Measurements from ENCODE around the gene OPTC.
"Not testable (repeated sequence)": the region's sequence is repeated elsewhere in the genome, so short reads cannot be mapped to it uniquely, and the experiment has no call there.

The OPTC gene

GRCh38 chr1:203465948-203466347 is 28.0 kb upstream of the OPTC start:
- no peak for DNase-seq

GRCh38 chr1:203466906-203467549 is 26.9 kb upstream of the OPTC start:
- DNase-seq: not testable (repeated sequence)

DNA sequence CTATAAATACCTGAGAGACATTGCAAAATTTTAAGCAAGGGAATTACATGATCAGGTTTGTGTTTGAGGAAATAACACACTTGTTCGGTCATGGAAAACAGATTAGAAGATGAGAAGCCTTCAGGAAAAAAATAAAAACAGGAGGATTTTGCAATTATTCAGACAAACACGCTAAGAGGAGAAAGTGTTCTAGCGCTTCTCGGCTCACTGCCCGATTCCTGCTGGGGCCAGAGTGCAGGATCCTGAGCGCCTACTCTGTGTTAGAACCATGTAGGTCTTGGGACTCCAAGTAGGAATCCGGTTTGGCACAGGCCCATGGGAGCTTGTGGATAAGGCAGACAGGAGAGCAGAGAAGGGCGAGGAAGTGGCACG is 26.4 kb upstream of the OPTC start:
- DNase-seq: no peak

GRCh38 chr1:203468326-203468725 is 25.6 kb upstream of the OPTC start:
- no peak for DNase-seq

GRCh38 chr1:203470240-203470639 is 23.7 kb upstream of the OPTC start:
- DNase-seq: no peak

DNA sequence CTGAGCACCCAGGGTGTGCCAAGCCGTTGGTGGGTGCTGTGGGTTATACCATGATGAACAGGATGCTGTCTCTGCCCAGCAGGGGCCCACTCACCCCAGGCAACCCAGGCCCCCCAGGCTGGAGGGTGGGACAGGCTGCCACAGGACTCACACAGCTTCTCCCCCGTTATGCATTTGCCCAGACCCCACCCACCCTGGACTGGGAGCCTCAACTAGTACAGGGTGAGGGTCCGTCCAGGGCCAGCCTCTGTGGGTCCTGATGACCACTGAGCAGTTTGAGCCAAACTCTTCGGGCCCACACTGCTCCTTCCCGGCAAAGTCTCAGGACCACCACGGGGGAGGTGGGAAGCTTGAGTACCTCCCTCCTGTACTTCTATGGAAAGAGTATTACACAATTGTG is 22.1 kb upstream of the OPTC start:
- no peak for DNase-seq

DNA sequence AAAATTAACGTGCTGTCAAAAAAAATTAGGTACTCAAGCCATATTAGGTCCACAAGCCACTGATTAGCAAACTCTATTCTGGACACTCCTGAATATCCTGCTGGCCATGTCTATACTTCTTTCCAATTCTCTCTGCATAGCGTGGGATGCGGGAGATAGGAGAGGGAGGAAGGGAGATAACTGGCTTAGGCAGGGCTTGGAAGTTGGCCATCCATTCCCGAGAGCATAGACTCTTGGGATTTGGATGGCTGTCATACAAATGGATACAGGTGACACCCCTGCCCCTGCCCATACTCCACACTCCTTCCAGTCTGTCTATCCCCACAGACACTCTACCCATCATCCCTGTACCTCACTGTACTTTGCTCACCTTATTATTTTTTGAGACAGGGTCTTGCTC is 20.7 kb upstream of the OPTC start:
- DNase-seq: no peak

DNA sequence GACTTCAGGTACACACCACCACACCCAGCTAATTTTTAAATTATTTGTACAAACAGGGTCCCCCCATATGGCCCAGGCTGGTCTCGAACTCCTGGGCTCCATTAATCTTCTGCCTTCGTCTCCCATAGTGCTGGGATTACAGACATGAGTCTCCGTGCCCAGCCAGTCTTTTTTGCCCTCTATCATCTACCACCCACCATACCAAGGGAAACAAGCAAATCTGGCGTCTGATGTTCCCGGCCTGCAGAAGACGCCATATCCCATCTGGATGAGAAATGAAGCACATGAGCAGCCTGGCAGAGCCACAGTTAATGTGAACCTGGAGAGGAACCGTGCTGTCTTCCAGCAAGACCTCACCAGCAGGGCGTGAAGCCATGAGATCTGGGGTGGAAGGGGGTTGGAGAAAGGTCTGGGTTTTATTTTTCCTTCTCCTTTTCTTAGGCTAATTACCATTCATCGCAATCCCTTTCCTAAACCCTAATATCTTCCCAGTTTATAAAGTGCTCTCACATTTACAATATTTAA is 20.1 kb upstream of the OPTC start:
- no peak for DNase-seq

GRCh38 chr1:203475012-203475981 is 18.7 kb upstream of the OPTC start, which contains the start of gene PRELP:
TSS of gene PRELP (plus strand) at chr1:203475806. CDS start at chr1:203483185, 7,379 bp downstream.
- no peak for DNase-seq

GRCh38 chr1:203476216-203476814 is 17.6 kb upstream of the OPTC start:
- DNase-seq: no peak

- DNase-seq: no peak
Measured at GRCh38 chr1:203477748-203478147, 16.2 kb upstream of the OPTC start.

DNA sequence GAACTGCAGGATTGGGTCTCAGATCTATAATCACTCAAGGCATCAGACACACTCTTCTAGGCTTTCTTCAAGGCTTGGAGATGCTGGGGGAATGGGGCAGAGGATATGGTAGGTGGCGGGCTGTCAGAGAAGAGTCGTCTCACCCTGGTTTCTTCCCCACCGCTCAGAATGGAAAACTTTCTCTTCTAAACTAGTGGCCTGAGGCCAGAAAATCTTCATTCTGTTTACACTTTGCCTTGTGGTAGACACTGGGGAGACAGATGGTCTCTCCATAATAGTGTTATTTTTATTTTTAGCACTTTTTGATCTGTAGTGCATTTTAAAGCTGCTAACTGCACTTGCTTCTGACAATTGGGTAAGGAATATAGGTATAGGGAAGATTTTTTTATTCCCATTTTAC is 15.7 kb upstream of the OPTC start:
- DNase-seq: no peak

GRCh38 chr1:203478986-203479385 is 15.0 kb upstream of the OPTC start:
- no peak for DNase-seq

DNA sequence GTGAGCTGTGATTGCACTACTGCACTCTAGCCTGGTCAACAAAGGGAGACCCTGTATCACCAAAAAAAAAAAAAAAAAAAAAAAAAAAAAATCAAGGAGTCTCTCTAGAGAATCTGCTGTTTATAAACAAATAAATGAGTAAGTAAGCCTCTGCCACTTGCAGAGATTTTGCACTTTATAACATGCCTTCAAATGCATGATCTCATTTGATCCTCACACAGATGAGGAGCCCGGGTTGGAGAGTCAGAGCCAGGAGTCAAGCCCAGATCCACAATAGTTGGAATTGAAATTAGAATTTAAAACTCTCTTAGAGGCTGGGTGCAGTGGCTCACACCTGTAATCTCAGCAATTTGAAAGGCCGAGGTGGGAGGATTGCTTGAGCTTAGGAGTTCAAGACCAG is 14.3 kb upstream of the OPTC start:
- DNase-seq: no peak

- no peak for DNase-seq
Measured at GRCh38 chr1:203480084-203480483, 13.9 kb upstream of the OPTC start.

DNA sequence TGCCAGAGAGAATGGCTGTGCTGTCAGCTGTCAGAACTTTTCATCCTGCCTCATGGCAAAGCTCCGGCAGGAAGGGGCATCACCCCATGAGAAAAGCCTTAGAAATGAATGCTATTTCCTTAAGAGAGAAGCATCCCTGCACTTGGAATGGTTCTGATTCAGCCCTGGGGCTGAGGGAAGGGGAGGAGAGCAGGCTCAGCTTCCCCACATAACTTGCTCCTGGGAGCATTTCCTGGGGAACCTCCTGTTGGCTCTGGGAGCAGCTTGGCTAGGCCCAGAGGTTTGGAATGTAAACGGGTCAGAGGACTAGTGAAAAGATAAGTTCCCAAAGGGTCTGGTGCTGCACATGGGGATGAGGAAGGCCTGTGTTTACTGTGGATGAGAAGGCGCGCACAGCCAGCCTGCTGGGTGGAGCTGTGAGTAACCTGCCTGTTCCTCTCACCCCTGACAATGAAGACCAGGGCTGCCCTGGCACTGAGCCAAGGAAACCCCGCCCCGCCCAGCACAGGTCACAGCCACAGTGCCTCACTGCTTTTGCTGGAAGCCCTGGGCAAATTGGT is 13.3 kb upstream of the OPTC start:
- DNase-seq: peak; percentile 50 to 55

- no peak for DNase-seq
Measured at GRCh38 chr1:203481196-203481595, 12.8 kb upstream of the OPTC start.

GRCh38 chr1:203486618-203487370 is 7.2 kb upstream of the OPTC start:
- DNase-seq: no peak

- no peak for DNase-seq
Measured at GRCh38 chr1:203488539-203488938, 5.4 kb upstream of the OPTC start.

- no peak for DNase-seq
Measured at GRCh38 chr1:203490607-203491006, 3.3 kb upstream of the OPTC start.

DNA sequence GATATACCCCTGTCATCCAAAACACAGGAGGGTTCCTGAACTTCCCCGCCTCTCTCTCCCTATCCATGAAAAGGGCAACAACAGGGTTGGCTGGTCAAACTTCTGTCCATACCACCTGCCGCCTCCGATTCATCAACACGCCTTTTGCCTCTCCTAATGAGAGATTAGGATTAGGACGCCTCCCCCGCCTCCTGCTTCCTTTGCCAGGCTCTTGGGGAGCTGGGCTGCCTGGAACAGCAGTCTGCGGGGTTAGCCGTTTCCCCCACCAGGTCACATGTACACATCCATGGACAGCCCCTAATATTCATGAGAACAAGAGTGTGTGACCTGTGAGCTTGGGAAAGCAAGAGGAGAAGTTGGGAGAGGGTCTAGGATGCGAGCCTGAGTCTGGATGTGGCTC is 2.3 kb upstream of the OPTC start:
- no peak for DNase-seq

DNA sequence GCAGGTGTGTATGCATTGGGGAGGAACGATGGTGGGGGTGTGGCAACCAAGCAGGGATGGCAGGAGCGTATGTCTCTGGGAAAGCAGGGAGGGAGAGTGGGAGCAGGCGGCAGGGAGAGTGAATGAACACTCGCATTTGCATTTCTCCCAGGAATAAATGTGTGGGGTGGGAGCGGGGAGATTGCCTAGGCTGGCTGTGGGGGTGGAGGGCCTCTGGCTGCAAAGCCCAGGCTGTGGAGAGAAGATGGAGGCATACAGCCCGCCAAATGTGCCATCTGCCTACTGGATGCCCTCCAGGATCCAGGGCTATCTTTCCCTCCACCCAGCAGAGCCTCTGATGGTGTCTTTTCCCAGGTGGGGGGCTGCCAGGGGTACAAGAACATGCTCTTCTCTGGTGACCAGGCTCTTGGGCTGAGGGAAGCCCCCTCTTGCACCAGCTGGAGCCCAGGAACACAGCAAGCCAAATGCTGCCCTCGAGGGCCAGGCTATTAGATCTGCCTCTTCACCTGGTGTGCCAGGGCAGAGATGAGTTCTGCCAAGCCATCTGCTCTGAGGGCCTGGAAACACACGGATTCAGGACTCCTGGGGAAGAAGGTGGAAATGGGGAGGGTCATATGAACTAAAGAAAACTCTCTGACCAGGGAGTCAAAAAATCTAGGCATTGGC is 1.7 kb upstream of the OPTC start:
- DNase-seq: no peak

All from CD4-positive, alpha-beta T cell treated with Interleukin-1 beta for 1 hour (primary cell).